HepG2 (cell line): ENCODE measurements around the gene RGS19. TPM values are rescaled to one million over a fixed set of nuclear protein-coding genes. Genes with fewer than 3 reads are reported as not detected.

Experiments
- KAT7 ChIP-seq: IDR thresholded peaks from 2 replicates; pipeline ENCODE4 v1.6.1; 2018; ENCODE audit warnings: borderline replicate concordance, missing compliant biosample characterization
- NFYB ChIP-seq: sonication (generic); formaldehyde crosslinking; IDR thresholded peaks from 2 replicates; pipeline ENCODE4 v1.4.0; 2020; ENCODE audit warnings: missing genetic modification reagents
- RFX3 ChIP-seq: IDR thresholded peaks from 2 replicates; pipeline ENCODE4 v1.6.1; 2016; ENCODE audit warnings: missing biosample characterization, missing genetic modification reagents
- RFX5 ChIP-seq: IDR thresholded peaks from 2 replicates; pipeline ENCODE4 v1.6.1; 2011; ENCODE audit warnings: low read depth, low read length, improper control_type of control experiment
- ZFP37 ChIP-seq: sonication (generic); formaldehyde crosslinking; IDR thresholded peaks from 2 replicates; pipeline ENCODE4 v1.4.0; 2020; ENCODE audit warnings: missing genetic modification reagents, borderline replicate concordance
- ZNF337 ChIP-seq: sonication (generic); formaldehyde crosslinking; IDR thresholded peaks from 2 replicates; pipeline ENCODE4 v1.5.1; 2020; ENCODE audit warnings: missing genetic modification reagents, low read depth, mild to moderate bottlenecking, borderline replicate concordance
- ZNF557 ChIP-seq: sonication (generic); formaldehyde crosslinking; IDR thresholded peaks from 2 replicates; pipeline ENCODE4 v1.4.0; 2020; ENCODE audit warnings: missing genetic modification reagents
- ZNF772 ChIP-seq: sonication (generic); formaldehyde crosslinking; IDR thresholded peaks from 2 replicates; pipeline ENCODE4 v1.5.0; 2020; ENCODE audit warnings: mild to moderate bottlenecking, missing genetic modification reagents
- ZSCAN29 ChIP-seq: sonication (generic); formaldehyde crosslinking; conservative IDR thresholded peaks from 2 replicates; pipeline ENCODE4 v1.4.0; 2020; ENCODE audit warnings: mild to moderate bottlenecking, missing genetic modification reagents
- polyA plus RNA-seq, 8 experiments: library from polyadenylated mRNA; depleted of rRNA in 3 of 8; stranded (reverse) in 7 of 8; unstranded in 1 of 8; fragments of >200 nt; fragmentation: Illumina TruSeq in 4 of 8; extraction: Trizol in 4 of 8; gene quantifications; 2 replicates each; pipeline versions ENCODE4 v1.2.1 to v1.2.3, GENCODE V29; 2011 to 2016; ENCODE audit warnings: low read depth in 4 of 8, missing spikeins in 1 of 8, mixed read lengths in 1 of 8; ENCODE audit not compliant: insufficient read depth in 1 of 8
- total RNA-seq, 5 experiments: library from RNA; depleted of rRNA; stranded (reverse); fragments of >200 nt; fragmentation: Illumina TruSeq; extraction: Trizol; gene quantifications; 2 replicates each; pipeline ENCODE4 v1.2.3, GENCODE V29; 2016; ENCODE audit warnings: low read depth in 1 of 5
- TF ChIP-seq, protein P1 (sequence below): sonication (generic); formaldehyde crosslinking; IDR thresholded peaks from 2 replicates; pipeline ENCODE4 v1.5.0; 2020; ENCODE audit warnings: mild to moderate bottlenecking, missing genetic modification reagents, borderline replicate concordance
- TF ChIP-seq, protein P2 (sequence below): IDR thresholded peaks from 2 replicates; pipeline ENCODE4 v1.6.1; 2016
- TF ChIP-seq, protein P3 (sequence below): sonication (generic); formaldehyde crosslinking; IDR thresholded peaks from 2 replicates; pipeline ENCODE4 v1.4.0; 2020; ENCODE audit warnings: missing genetic modification reagents, borderline replicate concordance
- TF ChIP-seq, protein P4 (sequence below): sonication (generic); formaldehyde crosslinking; IDR thresholded peaks from 2 replicates; pipeline ENCODE4 v1.4.0; 2020; ENCODE audit warnings: missing genetic modification reagents

The RGS19 gene
- total and polyA plus RNA-seq, 2 of the 13 experiments (the other 11 are each of a cell fraction or from before 2014, with no cell fraction given): 10.7 to 11.9 TPM

DNA sequence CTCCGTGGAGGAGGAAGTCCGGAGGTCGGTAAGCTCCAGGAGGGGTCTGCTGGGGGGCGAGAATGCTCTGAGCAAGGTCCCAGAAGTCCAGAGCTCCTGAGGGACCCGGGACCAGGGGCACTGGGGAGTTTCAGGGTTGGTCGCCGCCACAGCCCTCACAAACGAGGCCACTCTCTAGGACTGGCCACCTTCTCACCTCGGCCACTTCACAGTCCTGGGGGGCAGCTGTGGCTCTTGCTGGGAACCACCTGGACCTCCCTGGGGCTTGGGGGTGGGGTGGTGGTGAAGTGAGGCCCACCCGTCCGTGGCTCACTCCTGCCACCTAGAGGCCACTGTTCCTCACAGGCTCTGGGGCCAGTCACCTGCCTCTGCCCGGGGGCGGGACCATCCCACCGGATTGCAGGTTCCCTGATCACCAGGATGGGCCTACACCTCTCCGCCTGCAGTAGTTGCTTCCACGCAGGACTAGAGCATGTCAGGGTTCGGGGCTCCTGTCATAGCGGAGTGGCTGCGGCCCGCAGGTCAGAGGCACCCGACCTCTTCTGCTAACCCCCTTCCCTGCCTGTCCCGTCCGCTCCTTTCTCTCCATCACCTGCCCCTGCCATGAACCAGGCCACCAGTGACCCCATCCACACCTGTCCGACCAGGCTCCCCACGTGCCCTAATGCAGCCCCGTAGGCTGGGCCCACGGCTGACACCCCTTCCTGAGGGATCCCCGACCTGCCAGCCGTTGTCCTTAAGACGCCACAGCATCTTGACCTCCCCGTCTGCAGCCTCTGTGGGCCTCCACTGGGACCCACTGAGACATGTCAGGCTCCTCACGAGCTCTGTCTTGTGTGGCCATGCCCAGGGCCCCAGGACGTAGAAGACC is 21.5 kb downstream of the RGS19 start (continued):
- TF ChIP-seq, protein P1, sequence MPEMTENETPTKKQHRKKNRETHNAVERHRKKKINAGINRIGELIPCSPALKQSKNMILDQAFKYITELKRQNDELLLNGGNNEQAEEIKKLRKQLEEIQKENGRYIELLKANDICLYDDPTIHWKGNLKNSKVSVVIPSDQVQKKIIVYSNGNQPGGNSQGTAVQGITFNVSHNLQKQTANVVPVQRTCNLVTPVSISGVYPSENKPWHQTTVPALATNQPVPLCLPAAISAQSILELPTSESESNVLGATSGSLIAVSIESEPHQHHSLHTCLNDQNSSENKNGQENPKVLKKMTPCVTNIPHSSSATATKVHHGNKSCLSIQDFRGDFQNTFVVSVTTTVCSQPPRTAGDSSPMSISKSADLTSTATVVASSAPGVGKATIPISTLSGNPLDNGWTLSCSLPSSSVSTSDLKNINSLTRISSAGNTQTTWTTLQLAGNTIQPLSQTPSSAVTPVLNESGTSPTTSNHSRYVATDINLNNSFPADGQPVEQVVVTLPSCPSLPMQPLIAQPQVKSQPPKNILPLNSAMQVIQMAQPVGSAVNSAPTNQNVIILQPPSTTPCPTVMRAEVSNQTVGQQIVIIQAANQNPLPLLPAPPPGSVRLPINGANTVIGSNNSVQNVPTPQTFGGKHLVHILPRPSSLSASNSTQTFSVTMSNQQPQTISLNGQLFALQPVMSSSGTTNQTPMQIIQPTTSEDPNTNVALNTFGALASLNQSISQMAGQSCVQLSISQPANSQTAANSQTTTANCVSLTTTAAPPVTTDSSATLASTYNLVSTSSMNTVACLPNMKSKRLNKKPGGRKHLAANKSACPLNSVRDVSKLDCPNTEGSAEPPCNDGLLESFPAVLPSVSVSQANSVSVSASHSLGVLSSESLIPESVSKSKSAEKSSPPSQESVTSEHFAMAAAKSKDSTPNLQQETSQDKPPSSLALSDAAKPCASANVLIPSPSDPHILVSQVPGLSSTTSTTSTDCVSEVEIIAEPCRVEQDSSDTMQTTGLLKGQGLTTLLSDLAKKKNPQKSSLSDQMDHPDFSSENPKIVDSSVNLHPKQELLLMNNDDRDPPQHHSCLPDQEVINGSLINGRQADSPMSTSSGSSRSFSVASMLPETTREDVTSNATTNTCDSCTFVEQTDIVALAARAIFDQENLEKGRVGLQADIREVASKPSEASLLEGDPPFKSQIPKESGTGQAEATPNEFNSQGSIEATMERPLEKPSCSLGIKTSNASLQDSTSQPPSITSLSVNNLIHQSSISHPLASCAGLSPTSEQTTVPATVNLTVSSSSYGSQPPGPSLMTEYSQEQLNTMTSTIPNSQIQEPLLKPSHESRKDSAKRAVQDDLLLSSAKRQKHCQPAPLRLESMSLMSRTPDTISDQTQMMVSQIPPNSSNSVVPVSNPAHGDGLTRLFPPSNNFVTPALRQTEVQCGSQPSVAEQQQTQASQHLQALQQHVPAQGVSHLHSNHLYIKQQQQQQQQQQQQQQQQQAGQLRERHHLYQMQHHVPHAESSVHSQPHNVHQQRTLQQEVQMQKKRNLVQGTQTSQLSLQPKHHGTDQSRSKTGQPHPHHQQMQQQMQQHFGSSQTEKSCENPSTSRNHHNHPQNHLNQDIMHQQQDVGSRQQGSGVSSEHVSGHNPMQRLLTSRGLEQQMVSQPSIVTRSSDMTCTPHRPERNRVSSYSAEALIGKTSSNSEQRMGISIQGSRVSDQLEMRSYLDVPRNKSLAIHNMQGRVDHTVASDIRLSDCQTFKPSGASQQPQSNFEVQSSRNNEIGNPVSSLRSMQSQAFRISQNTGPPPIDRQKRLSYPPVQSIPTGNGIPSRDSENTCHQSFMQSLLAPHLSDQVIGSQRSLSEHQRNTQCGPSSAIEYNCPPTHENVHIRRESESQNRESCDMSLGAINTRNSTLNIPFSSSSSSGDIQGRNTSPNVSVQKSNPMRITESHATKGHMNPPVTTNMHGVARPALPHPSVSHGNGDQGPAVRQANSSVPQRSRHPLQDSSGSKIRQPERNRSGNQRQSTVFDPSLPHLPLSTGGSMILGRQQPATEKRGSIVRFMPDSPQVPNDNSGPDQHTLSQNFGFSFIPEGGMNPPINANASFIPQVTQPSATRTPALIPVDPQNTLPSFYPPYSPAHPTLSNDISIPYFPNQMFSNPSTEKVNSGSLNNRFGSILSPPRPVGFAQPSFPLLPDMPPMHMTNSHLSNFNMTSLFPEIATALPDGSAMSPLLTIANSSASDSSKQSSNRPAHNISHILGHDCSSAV (CRISPR knock-in tag): peak; percentile 2; the same call in 1 of the 2 replicates
- peak; percentile 75; the same call in 1 of the 2 replicates for TF ChIP-seq ZNF772 (CRISPR knock-in tag)
- TF ChIP-seq RFX3 (CRISPR knock-in tag): no peak
- TF ChIP-seq, protein P2, sequence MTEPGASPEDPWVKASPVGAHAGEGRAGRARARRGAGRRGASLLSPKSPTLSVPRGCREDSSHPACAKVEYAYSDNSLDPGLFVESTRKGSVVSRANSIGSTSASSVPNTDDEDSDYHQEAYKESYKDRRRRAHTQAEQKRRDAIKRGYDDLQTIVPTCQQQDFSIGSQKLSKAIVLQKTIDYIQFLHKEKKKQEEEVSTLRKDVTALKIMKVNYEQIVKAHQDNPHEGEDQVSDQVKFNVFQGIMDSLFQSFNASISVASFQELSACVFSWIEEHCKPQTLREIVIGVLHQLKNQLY (CRISPR knock-in tag): no peak; the same call in none of the 2 replicates
- TF ChIP-seq NFYB (CRISPR knock-in tag): peak; percentile 6; the same call in 1 of the 2 replicates
- no peak for TF ChIP-seq ZNF337 (CRISPR knock-in tag)
- 0 out of 2 replicates have a peak, but pooled peaks have one; percentile 9 for TF ChIP-seq RFX5
- TF ChIP-seq, protein P3, sequence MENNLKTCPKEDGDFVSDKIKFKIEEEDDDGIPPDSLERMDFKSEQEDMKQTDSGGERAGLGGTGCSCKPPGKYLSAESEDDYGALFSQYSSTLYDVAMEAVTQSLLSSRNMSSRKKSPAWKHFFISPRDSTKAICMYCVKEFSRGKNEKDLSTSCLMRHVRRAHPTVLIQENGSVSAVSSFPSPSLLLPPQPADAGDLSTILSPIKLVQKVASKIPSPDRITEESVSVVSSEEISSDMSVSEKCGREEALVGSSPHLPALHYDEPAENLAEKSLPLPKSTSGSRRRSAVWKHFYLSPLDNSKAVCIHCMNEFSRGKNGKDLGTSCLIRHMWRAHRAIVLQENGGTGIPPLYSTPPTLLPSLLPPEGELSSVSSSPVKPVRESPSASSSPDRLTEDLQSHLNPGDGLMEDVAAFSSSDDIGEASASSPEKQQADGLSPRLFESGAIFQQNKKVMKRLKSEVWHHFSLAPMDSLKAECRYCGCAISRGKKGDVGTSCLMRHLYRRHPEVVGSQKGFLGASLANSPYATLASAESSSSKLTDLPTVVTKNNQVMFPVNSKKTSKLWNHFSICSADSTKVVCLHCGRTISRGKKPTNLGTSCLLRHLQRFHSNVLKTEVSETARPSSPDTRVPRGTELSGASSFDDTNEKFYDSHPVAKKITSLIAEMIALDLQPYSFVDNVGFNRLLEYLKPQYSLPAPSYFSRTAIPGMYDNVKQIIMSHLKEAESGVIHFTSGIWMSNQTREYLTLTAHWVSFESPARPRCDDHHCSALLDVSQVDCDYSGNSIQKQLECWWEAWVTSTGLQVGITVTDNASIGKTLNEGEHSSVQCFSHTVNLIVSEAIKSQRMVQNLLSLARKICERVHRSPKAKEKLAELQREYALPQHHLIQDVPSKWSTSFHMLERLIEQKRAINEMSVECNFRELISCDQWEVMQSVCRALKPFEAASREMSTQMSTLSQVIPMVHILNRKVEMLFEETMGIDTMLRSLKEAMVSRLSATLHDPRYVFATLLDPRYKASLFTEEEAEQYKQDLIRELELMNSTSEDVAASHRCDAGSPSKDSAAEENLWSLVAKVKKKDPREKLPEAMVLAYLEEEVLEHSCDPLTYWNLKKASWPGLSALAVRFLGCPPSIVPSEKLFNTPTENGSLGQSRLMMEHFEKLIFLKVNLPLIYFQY (CRISPR knock-in tag): no peak; the same call in 1 of the 2 replicates
- 0 out of 2 replicates have a peak, but pooled peaks have one; percentile 79 for TF ChIP-seq ZSCAN29 (CRISPR knock-in tag)
- TF ChIP-seq, protein P4, sequence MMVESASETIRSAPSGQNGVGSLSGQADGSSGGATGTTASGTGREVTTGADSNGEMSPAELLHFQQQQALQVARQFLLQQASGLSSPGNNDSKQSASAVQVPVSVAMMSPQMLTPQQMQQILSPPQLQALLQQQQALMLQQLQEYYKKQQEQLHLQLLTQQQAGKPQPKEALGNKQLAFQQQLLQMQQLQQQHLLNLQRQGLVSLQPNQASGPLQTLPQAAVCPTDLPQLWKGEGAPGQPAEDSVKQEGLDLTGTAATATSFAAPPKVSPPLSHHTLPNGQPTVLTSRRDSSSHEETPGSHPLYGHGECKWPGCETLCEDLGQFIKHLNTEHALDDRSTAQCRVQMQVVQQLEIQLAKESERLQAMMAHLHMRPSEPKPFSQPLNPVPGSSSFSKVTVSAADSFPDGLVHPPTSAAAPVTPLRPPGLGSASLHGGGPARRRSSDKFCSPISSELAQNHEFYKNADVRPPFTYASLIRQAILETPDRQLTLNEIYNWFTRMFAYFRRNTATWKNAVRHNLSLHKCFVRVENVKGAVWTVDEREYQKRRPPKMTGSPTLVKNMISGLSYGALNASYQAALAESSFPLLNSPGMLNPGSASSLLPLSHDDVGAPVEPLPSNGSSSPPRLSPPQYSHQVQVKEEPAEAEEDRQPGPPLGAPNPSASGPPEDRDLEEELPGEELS (CRISPR knock-in tag): peak; percentile 65; the same call in 1 of the 2 replicates
- no peak for TF ChIP-seq ZNF557 (CRISPR knock-in tag)
- TF ChIP-seq KAT7: peak; percentile 71; the same call in 1 of the 2 replicates
- peak; percentile 66; the same call in 1 of the 2 replicates for TF ChIP-seq ZFP37
